ENCODE data around the gene RNU1-1.
"Not testable (repeated sequence)": the region's sequence is repeated elsewhere in the genome, so short reads cannot be mapped to it uniquely, and the experiment has no call there.

DNA sequence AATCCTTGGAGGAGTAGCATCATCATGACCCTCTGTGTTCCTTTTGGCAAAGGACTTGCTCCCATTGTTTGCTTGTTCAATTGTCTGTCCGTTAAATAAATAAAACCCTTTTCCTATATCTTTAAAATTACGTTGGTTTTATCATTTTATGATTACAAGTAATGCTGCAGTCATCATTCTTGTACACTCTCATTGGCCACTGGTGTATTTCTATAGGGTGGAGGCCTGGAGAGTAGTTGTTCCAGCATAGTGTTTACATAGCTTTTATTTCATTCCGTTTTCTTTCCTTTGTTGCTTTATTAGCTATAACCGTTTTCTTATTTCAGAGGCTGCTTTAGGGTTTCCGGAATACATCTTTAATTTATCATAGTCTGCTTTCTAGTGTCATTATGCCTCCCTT is 7.6 kb upstream of the RNU1-1 start:
- TF ChIP-seq CTCF, POLR2AphosphoS5, EP300 (IDR thresholded peaks at IDR 0.05): not testable (repeated sequence)

All from stomach (tissue), 4 donors.